Fibroblast of the aortic adventitia (primary cell): ENCODE data around the gene TOB2. TPM values are rescaled to one million over a fixed set of nuclear protein-coding genes. Genes with fewer than 3 reads are reported as not detected.
"Not testable (repeated sequence)": the region's sequence is repeated elsewhere in the genome, so short reads cannot be mapped to it uniquely, and the experiment has no call there.

Experiments
- DNase-seq: peaks from one replicate; pipeline ENCODE4 v3.0.0-alpha.2; 2010; ENCODE audit warnings: low read depth
- H3K4me3 ChIP-seq: 2 replicates; pipeline ENCODE4 v1.5.1; 2011; ENCODE audit warnings: low read depth, mild to moderate bottlenecking, control low read depth, low read length, moderate library complexity
- total RNA-seq: library from RNA; depleted of rRNA; stranded (reverse); fragments of >200 nt; gene quantifications from 2 replicates; pipeline ENCODE4 v1.2.3, GENCODE V29; 2012; ENCODE audit warnings: low replicate concordance
- TF ChIP-seq, protein P1 (sequence below): IDR thresholded peaks from 2 replicates; pipeline ENCODE4 v1.5.1; 2011; ENCODE audit warnings: mild to moderate bottlenecking, low read length, control low read depth, inconsistent platforms; ENCODE audit not compliant: insufficient read depth

The TOB2 gene
- total RNA-seq, 1 donor, result 25.4 TPM

DNA sequence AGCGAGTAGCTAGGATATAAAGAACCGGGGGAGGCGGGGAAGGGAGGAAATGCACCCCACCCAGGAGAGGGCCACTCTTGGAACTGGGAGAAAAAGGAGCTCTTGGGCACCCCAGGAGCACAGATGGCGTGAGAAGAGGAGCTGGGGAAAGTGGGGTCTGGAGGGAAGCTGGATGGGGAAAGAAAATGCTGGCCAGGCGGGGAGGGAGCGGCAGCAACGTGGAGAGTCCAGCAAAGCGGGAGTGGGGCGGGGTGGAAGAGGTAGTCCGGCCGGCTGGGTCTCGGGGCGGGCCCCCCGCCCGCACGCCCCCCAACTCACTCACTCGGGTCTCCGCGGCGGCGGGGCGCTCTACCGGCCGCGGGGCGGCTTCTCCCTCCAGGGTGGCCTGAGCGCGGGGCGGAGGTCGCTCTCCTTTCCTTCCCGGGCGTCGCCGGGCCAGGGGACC lies 522 bp downstream of the TOB2 start:
- H3K4me3 ChIP-seq, result peak overlapping the region; percentile 95
- TF ChIP-seq, protein P1, sequence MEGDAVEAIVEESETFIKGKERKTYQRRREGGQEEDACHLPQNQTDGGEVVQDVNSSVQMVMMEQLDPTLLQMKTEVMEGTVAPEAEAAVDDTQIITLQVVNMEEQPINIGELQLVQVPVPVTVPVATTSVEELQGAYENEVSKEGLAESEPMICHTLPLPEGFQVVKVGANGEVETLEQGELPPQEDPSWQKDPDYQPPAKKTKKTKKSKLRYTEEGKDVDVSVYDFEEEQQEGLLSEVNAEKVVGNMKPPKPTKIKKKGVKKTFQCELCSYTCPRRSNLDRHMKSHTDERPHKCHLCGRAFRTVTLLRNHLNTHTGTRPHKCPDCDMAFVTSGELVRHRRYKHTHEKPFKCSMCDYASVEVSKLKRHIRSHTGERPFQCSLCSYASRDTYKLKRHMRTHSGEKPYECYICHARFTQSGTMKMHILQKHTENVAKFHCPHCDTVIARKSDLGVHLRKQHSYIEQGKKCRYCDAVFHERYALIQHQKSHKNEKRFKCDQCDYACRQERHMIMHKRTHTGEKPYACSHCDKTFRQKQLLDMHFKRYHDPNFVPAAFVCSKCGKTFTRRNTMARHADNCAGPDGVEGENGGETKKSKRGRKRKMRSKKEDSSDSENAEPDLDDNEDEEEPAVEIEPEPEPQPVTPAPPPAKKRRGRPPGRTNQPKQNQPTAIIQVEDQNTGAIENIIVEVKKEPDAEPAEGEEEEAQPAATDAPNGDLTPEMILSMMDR, result no peak
- peak; percentile 6 for DNase-seq

DNA sequence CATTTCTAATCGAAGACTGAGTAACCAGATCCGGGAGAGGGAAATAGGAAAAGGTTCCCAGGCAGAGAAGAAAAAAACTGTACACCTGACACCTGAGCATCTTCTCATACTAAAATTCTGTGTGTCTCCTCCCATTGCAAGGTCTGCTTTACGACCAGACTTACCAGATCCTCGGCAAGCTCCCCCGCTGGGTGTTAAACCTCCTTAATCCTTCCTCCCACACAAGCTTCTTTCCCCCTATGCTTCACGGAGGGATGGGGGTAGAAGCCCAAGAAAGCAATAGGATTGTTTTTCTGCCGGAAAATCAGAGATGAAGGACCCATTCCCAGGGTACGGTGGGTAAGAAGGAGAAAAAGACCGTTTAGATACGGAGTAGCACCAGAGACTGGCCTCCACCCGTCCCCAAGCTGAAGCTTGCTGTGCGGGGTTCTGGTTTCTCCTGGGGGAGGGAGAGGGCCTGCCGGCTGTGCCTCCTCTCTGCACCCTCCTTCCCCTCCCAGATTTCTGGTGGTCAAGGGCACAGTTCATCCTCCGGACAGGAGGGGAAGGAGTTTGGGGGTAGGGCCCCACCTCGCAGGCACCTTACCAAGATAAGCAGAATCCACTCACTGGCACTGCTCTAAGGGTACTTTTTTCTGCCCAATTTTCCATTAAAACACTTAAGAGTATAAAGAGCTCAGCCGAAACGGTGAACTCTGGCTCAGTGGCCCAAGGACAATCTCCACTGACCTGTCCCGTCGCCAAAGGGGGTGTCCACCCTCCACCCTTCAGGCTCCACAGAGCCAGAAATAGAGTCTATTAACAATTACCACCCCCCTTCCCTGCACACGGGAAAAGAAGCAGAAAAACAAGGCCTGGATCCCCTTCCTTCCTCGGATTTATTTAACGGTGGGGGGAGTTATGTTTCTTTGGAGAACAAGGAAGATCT lies 1.2 kb downstream of the TOB2 start:
- peak overlapping the region; percentile 95 for H3K4me3 ChIP-seq
- peak; percentile 6 for DNase-seq

DNA sequence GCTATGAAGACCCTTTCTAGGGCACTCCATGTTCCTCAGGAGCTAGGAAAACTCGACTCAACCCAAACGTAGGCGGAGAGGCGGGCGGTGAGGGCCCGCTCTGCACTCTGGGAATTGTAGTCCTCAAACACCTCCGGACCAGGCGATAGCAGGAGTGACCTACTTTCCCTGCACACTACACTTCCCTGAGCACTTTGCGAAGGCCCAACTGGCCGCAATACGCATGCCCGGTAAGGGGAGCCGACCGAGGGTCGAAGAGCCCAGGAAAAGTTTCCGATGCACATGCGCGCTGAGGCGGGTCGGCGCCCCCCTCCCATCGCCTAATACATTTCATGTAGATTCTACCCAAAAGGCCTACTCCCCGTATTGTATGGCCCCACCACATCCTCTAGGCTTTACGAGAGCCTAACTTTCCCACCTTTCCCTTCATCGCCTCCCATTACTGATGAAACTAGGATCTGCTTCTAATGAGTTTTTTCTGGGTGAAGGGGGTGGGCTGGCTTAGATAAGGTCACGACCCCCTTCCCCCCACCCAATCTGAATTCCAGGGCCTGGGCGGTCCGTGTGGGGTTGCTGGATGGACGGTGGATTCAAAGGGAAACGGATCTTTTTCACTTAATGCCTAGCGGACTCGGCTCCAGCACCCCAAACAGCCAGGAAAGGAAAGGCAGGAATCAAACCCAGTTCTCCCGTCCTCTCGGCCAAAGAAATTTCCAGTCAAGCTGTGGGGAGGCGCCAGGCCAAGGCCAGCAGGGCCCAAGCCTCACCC lies 2.1 kb downstream of the TOB2 start:
- TF ChIP-seq, protein P1, result no peak
- DNase-seq, result peak; percentile 96
- peak overlapping the region; percentile 95 for H3K4me3 ChIP-seq

More for the DNA sequence above, 1.2 kb downstream of the TOB2 start:
- TF ChIP-seq, protein P1, result no peak

DNA sequence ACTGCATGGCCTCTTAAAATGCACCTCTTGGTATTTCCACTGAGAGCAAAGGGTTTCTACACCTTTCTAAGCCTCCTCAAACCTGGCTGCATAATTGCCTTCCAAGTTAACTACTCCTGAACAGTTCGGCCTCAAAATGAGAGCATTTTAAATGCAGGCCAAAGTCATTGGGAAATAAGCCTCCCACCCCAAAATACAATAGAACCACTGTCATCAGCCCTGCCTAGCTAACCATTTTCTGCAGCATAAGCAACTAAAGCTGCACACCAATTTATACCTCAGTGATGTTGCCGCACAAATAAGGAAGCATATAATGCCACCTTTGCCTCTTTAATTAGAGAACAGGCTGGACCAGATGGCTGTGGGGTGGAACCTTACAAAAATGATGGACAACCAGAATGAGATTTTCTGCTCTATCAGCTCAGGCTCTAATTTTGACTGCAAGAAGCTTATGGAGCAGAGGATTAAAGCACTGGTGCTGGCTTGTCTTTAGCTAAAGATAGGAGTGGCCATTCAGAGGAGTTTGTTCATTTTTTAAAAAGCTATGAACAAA lies 4.3 kb downstream of the TOB2 start:
- H3K4me3 ChIP-seq, result no peak overlapping the region
- TF ChIP-seq, protein P1, result no peak
- no peak for DNase-seq

DNA sequence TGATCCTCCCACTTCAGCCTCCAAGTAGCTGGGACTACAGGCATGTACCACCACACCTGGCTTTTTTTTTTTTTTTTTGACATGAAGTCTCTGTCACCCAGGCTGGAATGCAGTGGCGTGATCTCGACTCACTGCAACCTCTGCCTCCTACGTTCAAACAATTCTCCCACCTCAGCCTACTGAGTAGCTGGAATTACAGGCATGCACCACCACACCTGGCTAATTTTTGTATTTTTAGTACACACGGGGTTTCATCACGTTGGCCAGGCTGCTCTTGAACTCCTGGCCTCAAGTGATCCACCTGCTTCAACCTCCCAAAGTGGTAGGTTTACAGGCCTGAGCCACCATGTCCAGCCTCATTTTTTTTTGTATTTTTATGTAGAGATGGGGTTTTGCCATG lies 6.1 kb downstream of the TOB2 start:
- DNase-seq, H3K4me3 ChIP-seq: not testable (repeated sequence)

DNA sequence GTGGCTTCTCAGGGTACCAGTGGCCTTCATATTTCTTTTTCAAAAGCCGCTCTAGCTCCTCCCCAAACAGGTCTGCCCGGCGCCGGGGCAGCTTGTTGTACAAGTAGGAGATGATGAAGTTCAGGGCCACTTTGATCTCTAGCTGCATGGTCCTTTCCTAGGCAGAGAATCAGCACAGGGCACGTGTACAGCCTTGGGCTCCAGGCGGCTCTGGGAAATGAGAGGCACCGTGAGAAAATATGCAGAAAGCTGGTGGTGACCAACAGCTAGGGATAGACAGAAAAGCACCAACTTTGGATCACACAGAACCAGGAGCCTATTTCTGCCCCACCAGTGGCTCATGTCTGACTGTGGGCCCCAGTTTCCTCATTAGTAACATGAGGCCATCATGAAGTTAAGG lies 9.4 kb downstream of the TOB2 start:
- no peak overlapping the region for H3K4me3 ChIP-seq
- DNase-seq, result no peak
- TF ChIP-seq, protein P1, result no peak
